ENCODE measurements around the gene TMEM175. TPM values are rescaled to one million over a fixed set of nuclear protein-coding genes. Genes with fewer than 3 reads are reported as not detected.

Gene TMEM175
- 8.2 and 10.3 TPM in 2 replicates for total RNA-seq

- peak within 1 kb of the TSS; percentile 78 for H3K4me3 ChIP-seq (ENCODE audit: low read depth, low read length)
- TF ChIP-seq CTCF (IDR thresholded peaks at IDR 0.05; ENCODE audit: insufficient read depth, low read depth, low read length) = no peak
- DNase-seq (ENCODE audit: low read depth) = peak; percentile 97
Measured at GRCh38 chr4:931960-932712, at the start of gene TMEM175, which contains the start of gene GAK. Gene TMEM175 (plus strand): TSS chr4:932460. CDS start chr4:947740, 15,280 bp downstream. Gene GAK (minus strand): TSS chr4:932316. CDS start chr4:932187, 129 bp downstream.

- no peak for DNase-seq (ENCODE audit: low read depth)
- no peak for TF ChIP-seq CTCF (IDR thresholded peaks at IDR 0.05; ENCODE audit: insufficient read depth, low read depth, low read length)
- H3K4me3 ChIP-seq (ENCODE audit: low read depth, low read length) = no peak overlapping the region
Measured at GRCh38 chr4:882646-883045, 49.6 kb upstream of the TMEM175 start.

GRCh38 chr4:883377-884095 is 48.7 kb upstream of the TMEM175 start:
- TF ChIP-seq CTCF (IDR thresholded peaks at IDR 0.05; ENCODE audit: insufficient read depth, low read depth, low read length) = no peak
- no peak for DNase-seq (ENCODE audit: low read depth)
- H3K4me3 ChIP-seq (ENCODE audit: low read depth, low read length) = no peak overlapping the region

- TF ChIP-seq CTCF (IDR thresholded peaks at IDR 0.05; ENCODE audit: insufficient read depth, low read depth, low read length) = no peak
- no peak overlapping the region for H3K4me3 ChIP-seq (ENCODE audit: low read depth, low read length)
- DNase-seq (ENCODE audit: low read depth) = no peak
Measured at GRCh38 chr4:884259-884658, 48.0 kb upstream of the TMEM175 start.

- DNase-seq (ENCODE audit: low read depth) = no peak
- H3K4me3 ChIP-seq (ENCODE audit: low read depth, low read length) = no peak overlapping the region
- no peak for TF ChIP-seq CTCF (IDR thresholded peaks at IDR 0.05; ENCODE audit: insufficient read depth, low read depth, low read length)
Measured at GRCh38 chr4:884896-885295, 47.4 kb upstream of the TMEM175 start.

GRCh38 chr4:885353-885752 is 46.9 kb upstream of the TMEM175 start:
- H3K4me3 ChIP-seq (ENCODE audit: low read depth, low read length) = no peak overlapping the region
- DNase-seq (ENCODE audit: low read depth) = no peak
- no peak for TF ChIP-seq CTCF (IDR thresholded peaks at IDR 0.05; ENCODE audit: insufficient read depth, low read depth, low read length)

All from fibroblast of villous mesenchyme (primary cell).